Left lung (tissue), 10 donors: ENCODE measurements around the gene USB1. TPM values are rescaled to one million over a fixed set of nuclear protein-coding genes. Genes with fewer than 3 reads are reported as not detected.

Experiments
- ATAC-seq: fragments of 200-7000 bp; cut with Tn5 transposase; one replicate; pipeline ENCODE4 v1.9.1; 2020; ENCODE audit warnings: moderate library complexity
- DNase-seq, 4 donors: peaks; one replicate each; pipeline ENCODE4 v3.0.0-alpha.2; 2013 to 2020
- H3K27ac ChIP-seq, 2 donors: fragments of 200-600 bp; sonication (generic) in 1 of 2; one replicate each; pipeline versions ENCODE4 v1.5.0 to v1.8.0; 2020 to 2021
- H3K27me3 ChIP-seq, 2 donors: fragments of 200-600 bp; sonication (generic) in 1 of 2; one replicate each; pipeline versions ENCODE4 v1.5.0 to v1.8.0; 2020 to 2021
- H3K36me3 ChIP-seq, 2 donors: fragments of 200-600 bp; sonication (generic) in 1 of 2; one replicate each; pipeline versions ENCODE4 v1.5.0 to v1.8.0; 2020 to 2021
- H3K4me1 ChIP-seq, 2 donors: fragments of 200-600 bp; one replicate each; pipeline ENCODE4 v1.8.0; 2021
- H3K4me3 ChIP-seq, 2 donors: fragments of 200-600 bp; sonication (generic) in 1 of 2; one replicate each; pipeline versions ENCODE4 v1.5.0 to v1.8.0; 2020 to 2021; ENCODE audit warnings: mild to moderate bottlenecking in 1 of 2
- H3K9me3 ChIP-seq, 2 donors: fragments of 200-600 bp; sonication (generic) in 1 of 2; one replicate each; pipeline versions ENCODE4 v1.5.0 to v1.8.0; 2020 to 2021
- intact Hi-C, 2 donors: fragments of 100-400 bp; cut with DNase I; formaldehyde crosslinking; loops; one replicate each; pipeline versions ENCODE4 v1.11.2 to v1.14.2; 2022
- polyA plus RNA-seq, 6 donors: library from polyadenylated mRNA; unstranded; fragments of 120-200 nt; gene quantifications; one replicate each; pipeline ENCODE4 v1.2.1, GENCODE V29; 2013; ENCODE audit not compliant: insufficient read length in 6 of 6
- total RNA-seq, 2 donors: library from RNA; stranded (reverse); fragmentation: NEBNext Ultra II Directional; extraction: Animal tissue kit (Norgen Biotek cat#: 25700); gene quantifications; one replicate each; pipeline ENCODE4 v1.2.1, GENCODE V29; 2021
- TF ChIP-seq, protein P1 (sequence below), 2 donors: fragments of 200-600 bp; sonication (generic) in 1 of 2; IDR thresholded peaks; one replicate each; pipeline versions ENCODE4 v1.5.0 to v1.8.0; 2021; ENCODE audit warnings: antibody characterized with exemption in 2 of 2
- donor health status: DM: no; HTN: yes; CAD: no.
- donor health status: DM: no; HTN: no; CAD: no.

USB1 gene
- total and polyA plus RNA-seq, 8 donors = 21.5 to 50.9 (median 25.2) TPM

DNA sequence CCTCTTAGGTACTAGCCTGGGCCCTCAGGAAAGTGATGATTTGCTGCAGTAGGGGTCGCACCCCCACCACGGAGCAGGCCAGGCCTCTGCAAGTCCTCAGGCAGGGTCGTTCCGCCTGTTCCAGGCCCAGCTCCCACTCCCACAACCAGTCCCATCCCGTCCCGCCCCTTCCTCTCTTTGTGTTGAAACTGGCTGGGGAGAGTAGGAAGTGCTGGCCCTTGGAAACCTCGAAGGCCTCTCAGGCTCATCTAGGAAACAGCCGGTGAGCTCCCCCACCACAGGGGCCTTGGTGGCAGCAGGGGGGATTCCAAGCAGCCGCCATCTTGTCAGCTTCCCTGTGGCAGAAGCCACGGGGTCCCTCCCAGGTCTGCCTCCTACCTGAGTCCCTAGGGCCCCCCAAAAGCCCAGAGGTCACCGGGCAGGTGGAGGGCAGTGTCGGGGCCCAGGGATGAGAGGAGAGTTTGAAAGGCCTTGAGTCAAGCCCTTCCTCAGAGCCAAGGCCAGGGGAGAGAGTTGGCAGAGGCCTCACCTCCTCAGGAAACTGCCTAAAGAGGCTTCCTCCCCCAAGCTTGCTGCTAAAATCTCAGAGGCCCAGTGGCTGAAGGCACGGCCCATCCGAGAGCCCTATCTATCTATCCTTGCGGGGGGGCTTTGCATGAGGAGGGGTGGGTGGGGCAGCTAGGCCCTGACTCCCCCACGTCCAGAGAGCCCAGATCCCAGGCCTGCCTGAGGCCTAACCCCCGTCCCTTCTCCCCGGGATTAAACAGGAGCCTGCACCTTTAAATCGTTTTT, 46.5 kb downstream of the USB1 start:
- DNase-seq (peak in 2 of 4 donors; percentile 43 to 49), ATAC-seq (no peak)
- Histone ChIP-seq H3K4me3 (no peak overlapping the region), H3K27ac (peak overlapping the region in 1 of 2 donors; percentile 42), H3K9me3 (no peaks in the 10 kb centered on the region), H3K27me3 (no peaks in the 10 kb centered on the region), H3K4me1 (peaks cover 3 to 5% of the 10 kb centered on the region in 2 donors), H3K36me3 (peaks cover 0 to 16% of the 10 kb centered on the region in 2 donors)
- TF ChIP-seq, protein P1, sequence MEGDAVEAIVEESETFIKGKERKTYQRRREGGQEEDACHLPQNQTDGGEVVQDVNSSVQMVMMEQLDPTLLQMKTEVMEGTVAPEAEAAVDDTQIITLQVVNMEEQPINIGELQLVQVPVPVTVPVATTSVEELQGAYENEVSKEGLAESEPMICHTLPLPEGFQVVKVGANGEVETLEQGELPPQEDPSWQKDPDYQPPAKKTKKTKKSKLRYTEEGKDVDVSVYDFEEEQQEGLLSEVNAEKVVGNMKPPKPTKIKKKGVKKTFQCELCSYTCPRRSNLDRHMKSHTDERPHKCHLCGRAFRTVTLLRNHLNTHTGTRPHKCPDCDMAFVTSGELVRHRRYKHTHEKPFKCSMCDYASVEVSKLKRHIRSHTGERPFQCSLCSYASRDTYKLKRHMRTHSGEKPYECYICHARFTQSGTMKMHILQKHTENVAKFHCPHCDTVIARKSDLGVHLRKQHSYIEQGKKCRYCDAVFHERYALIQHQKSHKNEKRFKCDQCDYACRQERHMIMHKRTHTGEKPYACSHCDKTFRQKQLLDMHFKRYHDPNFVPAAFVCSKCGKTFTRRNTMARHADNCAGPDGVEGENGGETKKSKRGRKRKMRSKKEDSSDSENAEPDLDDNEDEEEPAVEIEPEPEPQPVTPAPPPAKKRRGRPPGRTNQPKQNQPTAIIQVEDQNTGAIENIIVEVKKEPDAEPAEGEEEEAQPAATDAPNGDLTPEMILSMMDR (IDR thresholded peaks at IDR 0.05) = no peak
- intact Hi-C loops = no loop called here

DNA sequence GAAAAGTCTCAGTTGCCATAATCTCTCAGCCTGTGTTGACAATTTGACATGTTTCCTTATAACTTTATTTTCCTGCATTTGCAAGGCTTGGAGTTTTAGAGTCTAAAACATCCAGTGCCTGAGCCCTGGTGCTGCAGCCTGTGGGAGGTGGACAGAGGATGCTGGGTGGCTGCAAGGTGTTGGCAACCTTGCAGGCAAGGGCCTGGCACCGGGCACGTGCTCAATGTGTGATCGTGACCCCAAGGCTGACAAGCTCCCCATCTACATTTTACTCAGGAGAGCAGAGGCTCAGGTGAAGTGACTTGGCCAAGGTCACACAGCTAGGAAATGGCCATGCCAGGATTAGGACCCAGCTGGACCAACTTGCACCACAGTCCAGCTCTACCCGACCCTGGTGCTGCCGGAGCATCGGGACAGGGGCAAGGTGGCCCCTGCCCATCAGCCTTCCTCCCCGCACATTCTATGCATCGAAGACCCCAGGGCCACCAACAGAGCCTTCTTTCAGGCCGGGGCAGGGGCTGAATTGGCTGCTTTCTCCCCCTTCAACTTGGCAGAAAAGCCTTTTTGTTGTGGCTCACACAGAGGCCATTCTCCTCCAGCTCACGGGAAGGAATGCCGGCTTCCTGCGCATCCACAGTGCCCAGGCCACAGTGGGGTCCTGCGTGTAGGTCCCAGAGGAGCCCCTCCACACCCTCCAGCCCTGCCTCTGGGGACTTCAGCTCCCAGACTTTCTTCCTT, 47.5 kb downstream of the USB1 start:
- no peaks in the 10 kb centered on the region for H3K9me3 ChIP-seq
- H3K27me3 ChIP-seq = no peaks in the 10 kb centered on the region
- DNase-seq (peak in 1 of 4 donors; percentile 60), ATAC-seq (no peak)
- intact Hi-C loops = no loop called here
- H3K4me3 ChIP-seq = no peak overlapping the region
- H3K27ac ChIP-seq = peak overlapping the region in 1 of 2 donors; percentile 42
- H3K36me3 ChIP-seq = peaks cover 0 to 7% of the 10 kb centered on the region in 2 donors
- TF ChIP-seq, protein P1 (IDR thresholded peaks at IDR 0.05) = no peak
- peaks cover 3 to 5% of the 10 kb centered on the region in 2 donors for H3K4me1 ChIP-seq

DNA sequence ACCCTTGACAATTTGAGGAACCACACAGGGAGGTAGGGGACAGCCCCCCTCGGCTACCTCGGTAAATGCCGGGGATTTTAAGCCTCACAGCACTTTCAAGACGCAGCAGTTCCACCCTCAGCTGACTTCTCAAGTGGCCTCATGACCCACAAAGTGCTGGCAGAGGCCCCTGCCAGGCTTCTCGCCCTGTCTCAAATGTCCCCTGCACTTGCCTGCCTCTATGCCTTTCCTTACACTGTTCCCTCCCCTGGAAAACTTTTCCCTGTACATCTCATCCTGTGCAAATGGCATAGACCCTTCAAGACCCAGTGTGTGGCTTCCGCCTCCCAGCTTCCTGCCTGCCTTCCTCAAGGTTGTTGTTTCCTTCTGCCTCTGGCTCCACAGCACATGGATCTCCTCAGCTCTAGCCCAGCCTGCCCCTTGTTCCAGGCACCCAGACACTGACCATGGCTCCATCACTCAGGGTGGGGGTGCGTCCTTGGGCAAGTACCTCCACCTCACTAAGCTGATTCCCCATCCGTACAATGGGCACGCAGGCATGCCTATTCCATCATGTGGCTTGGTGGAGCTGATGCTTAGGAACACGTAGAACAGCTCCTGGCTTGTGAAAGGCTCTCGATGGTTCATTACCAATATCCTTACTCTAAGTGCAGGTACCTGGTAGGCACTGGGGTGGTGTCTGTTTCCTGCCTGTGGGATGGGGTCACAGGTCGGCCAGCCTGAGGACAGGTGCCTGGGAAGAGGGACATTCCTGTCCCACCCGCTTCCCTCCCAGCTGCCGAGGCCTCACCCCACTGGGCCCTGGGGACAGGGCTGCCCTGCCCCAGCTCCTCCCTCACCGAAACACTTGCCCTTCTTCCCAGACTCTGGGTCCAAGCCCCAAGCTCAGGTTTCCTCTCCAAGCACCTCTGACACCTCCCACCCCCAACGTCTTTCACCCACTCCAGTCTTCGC, 48.3 kb downstream of the USB1 start:
- H3K9me3 ChIP-seq = no peaks in the 10 kb centered on the region
- H3K36me3 ChIP-seq = no peaks in the 10 kb centered on the region
- peaks cover 3 to 5% of the 10 kb centered on the region in 2 donors for H3K4me1 ChIP-seq
- DNase-seq (peak in 1 of 4 donors; percentile 50), ATAC-seq (peak; percentile 70)
- intact Hi-C loops = no loop called here
- no peak overlapping the region for H3K4me3 ChIP-seq
- no peaks in the 10 kb centered on the region for H3K27me3 ChIP-seq
- TF ChIP-seq, protein P1 (IDR thresholded peaks at IDR 0.05) = no peak
- no peak overlapping the region for H3K27ac ChIP-seq

DNA sequence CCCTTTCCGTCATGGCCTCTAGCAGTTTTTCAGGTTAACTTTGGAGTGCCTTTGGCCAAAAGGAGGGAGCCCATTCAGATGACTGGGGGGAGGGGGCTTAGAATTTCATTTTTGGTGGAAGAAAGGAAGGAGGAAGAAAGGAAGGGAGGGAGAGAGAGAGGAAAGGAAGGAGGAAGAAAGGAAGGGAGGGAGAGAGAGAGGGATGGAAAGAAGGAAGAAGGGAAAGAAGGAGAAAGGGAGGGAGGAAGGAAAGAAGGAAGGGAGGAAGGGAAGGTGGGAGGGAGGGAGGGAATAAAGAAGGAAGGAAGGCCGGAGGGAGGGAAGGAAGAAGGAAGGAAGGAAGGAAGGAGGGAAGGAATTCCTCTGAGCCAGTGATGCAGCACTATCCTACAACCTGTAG, 50.1 kb downstream of the USB1 start:
- intact Hi-C loops = no loop called here
- TF ChIP-seq, protein P1 (IDR thresholded peaks at IDR 0.05) = no peak
- Histone ChIP-seq H3K9me3 (no peaks in the 10 kb centered on the region), H3K27me3 (no peaks in the 10 kb centered on the region), H3K36me3 (no peaks in the 10 kb centered on the region), H3K4me3 (no peak overlapping the region), H3K4me1 (peaks cover 3 to 5% of the 10 kb centered on the region in 2 donors), H3K27ac (no peak overlapping the region)
- no peak for DNase-seq
- no peak for ATAC-seq
